ENCODE measurements around the gene EFCAB7. TPM values are rescaled to one million over a fixed set of nuclear protein-coding genes. Genes with fewer than 3 reads are reported as not detected.
A peak's percentile ranks its signal among the peaks of the same experiment; 100 is the strongest.

The EFCAB7 gene
- total and polyA plus RNA-seq, 2 of the 13 experiments (the other 11 are each of a cell fraction or from before 2014, with no cell fraction given): 1.7 to 5.4 TPM

DNA sequence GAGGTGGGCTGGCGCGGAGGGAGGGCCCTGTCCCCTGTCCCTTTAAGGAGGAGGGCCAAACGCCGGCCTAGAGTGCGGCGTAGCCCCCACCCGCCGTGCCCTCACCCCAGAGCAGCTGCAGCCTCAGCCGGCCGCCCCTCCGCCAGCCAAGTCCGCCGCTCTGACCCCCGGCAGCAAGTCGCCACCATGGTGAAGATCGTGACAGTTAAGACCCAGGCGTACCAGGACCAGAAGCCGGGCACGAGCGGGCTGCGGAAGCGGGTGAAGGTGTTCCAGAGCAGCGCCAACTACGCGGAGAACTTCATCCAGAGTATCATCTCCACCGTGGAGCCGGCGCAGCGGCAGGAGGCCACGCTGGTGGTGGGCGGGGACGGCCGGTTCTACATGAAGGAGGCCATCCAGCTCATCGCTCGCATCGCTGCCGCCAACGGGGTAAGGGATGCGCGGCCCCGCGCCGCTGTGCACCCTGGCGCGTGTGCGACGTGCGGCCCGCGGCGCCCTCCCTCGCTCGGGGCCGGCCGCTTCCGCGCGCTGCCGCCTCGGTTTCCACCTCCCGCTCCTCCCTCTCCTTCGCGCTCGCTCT lies 70.1 kb downstream of the EFCAB7 start, which contains the start of gene PGM1 (continued):
- TF ChIP-seq ZNF775 (CRISPR knock-in tag; IDR thresholded peaks at IDR 0.05; ENCODE audit: borderline replicate concordance) (no peak), ZNF75D (CRISPR knock-in tag; IDR thresholded peaks at IDR 0.05; ENCODE audit: borderline replicate concordance) (no peak), ZFP90 (CRISPR knock-in tag; IDR thresholded peaks at IDR 0.05; ENCODE audit: borderline replicate concordance) (peak; percentile 52; the same call in 1 of the 2 replicates), ZNF234 (CRISPR knock-in tag; conservative IDR thresholded peaks at IDR 0.05) (peak; percentile 55; the same call in 1 of the 2 replicates), NFE2 (CRISPR knock-in tag; IDR thresholded peaks at IDR 0.05) (no peak), ZNF225 (CRISPR knock-in tag; IDR thresholded peaks at IDR 0.05) (peak; percentile 77), NONO (IDR thresholded peaks at IDR 0.05) (no peak), NONO (CRISPR knock-in tag; conservative IDR thresholded peaks at IDR 0.05) (peak; percentile 89), ZNF639 (CRISPR knock-in tag; conservative IDR thresholded peaks at IDR 0.05) (0 out of 2 replicates have a peak, but pooled peaks have one; percentile 48), ZFP1 (CRISPR knock-in tag; IDR thresholded peaks at IDR 0.05) (0 out of 2 replicates have a peak, but pooled peaks have one; percentile 46), ZNF619 (CRISPR knock-in tag; IDR thresholded peaks at IDR 0.05) (no peak), RORA (CRISPR knock-in tag; IDR thresholded peaks at IDR 0.05) (no peak), ZNF883 (CRISPR knock-in tag; IDR thresholded peaks at IDR 0.05; ENCODE audit: not compliant biosample characterization) (peak; percentile 57), ZNF326 (CRISPR knock-in tag; IDR thresholded peaks at IDR 0.05; ENCODE audit: borderline replicate concordance) (no peak), NCOA1 (CRISPR knock-in tag; IDR thresholded peaks at IDR 0.05) (no peak), DNMT1 (CRISPR knock-in tag; IDR thresholded peaks at IDR 0.05) (no peak), ZNF292 (CRISPR knock-in tag; IDR thresholded peaks at IDR 0.05; ENCODE audit: borderline replicate concordance, low read depth) (peak; percentile 57), NR2F6 (IDR thresholded peaks at IDR 0.05) (no peak), NR2F6 (CRISPR knock-in tag; IDR thresholded peaks at IDR 0.05) (no peak), ZNF567 (CRISPR knock-in tag; IDR thresholded peaks at IDR 0.05; ENCODE audit: borderline replicate concordance) (0 out of 2 replicates have a peak, but pooled peaks have one; percentile 19), TCF7 (IDR thresholded peaks at IDR 0.05; ENCODE audit: low read depth) (no peak), ZNF841 (CRISPR knock-in tag; IDR thresholded peaks at IDR 0.05; ENCODE audit: borderline replicate concordance) (no peak), ZMYM2 (CRISPR knock-in tag; IDR thresholded peaks at IDR 0.05) (no peak), HNRNPH1 (optimal IDR thresholded peaks at IDR 0.05; ENCODE audit: low read depth, low read length) (no peak), SOX6 (IDR thresholded peaks at IDR 0.05) (no peak), SOX6 (CRISPR knock-in tag; IDR thresholded peaks at IDR 0.05) (no peak), POGK (CRISPR knock-in tag; conservative IDR thresholded peaks at IDR 0.05) (no peak)
- TF ChIP-seq, protein P1, sequence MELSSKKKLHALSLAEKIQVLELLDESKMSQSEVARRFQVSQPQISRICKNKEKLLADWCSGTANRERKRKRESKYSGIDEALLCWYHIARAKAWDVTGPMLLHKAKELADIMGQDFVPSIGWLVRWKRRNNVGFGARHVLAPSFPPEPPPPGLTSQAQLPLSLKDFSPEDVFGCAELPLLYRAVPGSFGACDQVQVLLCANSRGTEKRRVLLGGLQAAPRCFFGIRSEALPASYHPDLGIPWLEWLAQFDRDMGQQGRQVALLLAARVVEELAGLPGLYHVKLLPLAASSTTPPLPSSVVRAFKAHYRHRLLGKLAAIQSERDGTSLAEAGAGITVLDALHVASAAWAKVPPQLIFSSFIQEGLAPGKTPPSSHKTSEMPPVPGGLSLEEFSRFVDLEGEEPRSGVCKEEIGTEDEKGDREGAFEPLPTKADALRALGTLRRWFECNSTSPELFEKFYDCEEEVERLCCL (CRISPR knock-in tag; IDR thresholded peaks at IDR 0.05; ENCODE audit: borderline replicate concordance): 0 out of 2 replicates have a peak, but pooled peaks have one; percentile 14
